HEK293 (cell line): ENCODE measurements around the gene SCN7A.

ENCODE experiments used
- BCL11A ChIP-seq: fragments of 450-650 bp; formaldehyde crosslinking; IDR thresholded peaks from 2 replicates; pipeline ENCODE4 v1.5.1; 2016; ENCODE audit warnings: low read depth, missing biosample characterization, missing genetic modification characterization
- GLI4 ChIP-seq: fragments of 450-650 bp; formaldehyde crosslinking; IDR thresholded peaks from 2 replicates; pipeline ENCODE4 v1.5.1; 2016; ENCODE audit warnings: missing biosample characterization, missing genetic modification characterization
- KLF8 ChIP-seq: fragments of 450-650 bp; formaldehyde crosslinking; IDR thresholded peaks from 2 replicates; pipeline ENCODE4 v1.5.1; 2016; ENCODE audit warnings: missing biosample characterization, missing genetic modification characterization
- MEIS1 ChIP-seq: sonication (generic); formaldehyde crosslinking; IDR thresholded peaks from 2 replicates; pipeline ENCODE4 v1.8.1; 2022; ENCODE audit warnings: missing genetic modification reagents, mild to moderate bottlenecking, borderline replicate concordance
- SETDB1 ChIP-seq: IDR thresholded peaks from one replicate; pipeline ENCODE4 v1.6.1; 2017; ENCODE audit warnings: mild to moderate bottlenecking, low read length, moderate library complexity, mixed read lengths; ENCODE audit not compliant: insufficient read length
- SP7 ChIP-seq: fragments of 450-650 bp; formaldehyde crosslinking; IDR thresholded peaks from 2 replicates; pipeline ENCODE4 v1.5.1; 2016; ENCODE audit warnings: missing biosample characterization, missing genetic modification characterization
- YY1 ChIP-seq: fragments of 450-650 bp; formaldehyde crosslinking; IDR thresholded peaks from 2 replicates; pipeline ENCODE4 v1.5.1; 2018; ENCODE audit warnings: missing biosample characterization, missing genetic modification characterization
- ZFP41 ChIP-seq: fragments of 450-650 bp; formaldehyde crosslinking; IDR thresholded peaks from 2 replicates; pipeline ENCODE4 v1.5.1; 2016; ENCODE audit warnings: missing biosample characterization, missing genetic modification characterization, borderline replicate concordance
- ZNF596 ChIP-seq: fragments of 450-650 bp; IDR thresholded peaks from 2 replicates; pipeline ENCODE4 v1.5.0; 2018; ENCODE audit warnings: missing biosample characterization, mild to moderate bottlenecking, missing genetic modification characterization, moderate library complexity
- ZNF670 ChIP-seq: fragments of 450-650 bp; formaldehyde crosslinking; IDR thresholded peaks from 2 replicates; pipeline ENCODE4 v1.5.1; 2016; ENCODE audit warnings: missing biosample characterization, missing genetic modification characterization, low read depth
- TF ChIP-seq, protein P1 (sequence below): fragments of 450-650 bp; formaldehyde crosslinking; IDR thresholded peaks from 2 replicates; pipeline ENCODE4 v1.5.1; 2016; ENCODE audit warnings: missing biosample characterization, missing genetic modification characterization
- TF ChIP-seq, protein P2 (sequence below): fragments of 450-650 bp; formaldehyde crosslinking; IDR thresholded peaks from 2 replicates; pipeline ENCODE4 v1.5.1; 2016; ENCODE audit warnings: missing biosample characterization, missing genetic modification characterization
- TF ChIP-seq, protein P3 (sequence below): fragments of 450-650 bp; formaldehyde crosslinking; IDR thresholded peaks from 2 replicates; pipeline ENCODE4 v1.5.1; 2016; ENCODE audit warnings: missing biosample characterization, missing genetic modification characterization
- TF ChIP-seq, protein P4 (sequence below): fragments of 450-650 bp; formaldehyde crosslinking; IDR thresholded peaks from 2 replicates; pipeline ENCODE4 v1.5.1; 2016; ENCODE audit warnings: missing biosample characterization, missing genetic modification characterization

DNA sequence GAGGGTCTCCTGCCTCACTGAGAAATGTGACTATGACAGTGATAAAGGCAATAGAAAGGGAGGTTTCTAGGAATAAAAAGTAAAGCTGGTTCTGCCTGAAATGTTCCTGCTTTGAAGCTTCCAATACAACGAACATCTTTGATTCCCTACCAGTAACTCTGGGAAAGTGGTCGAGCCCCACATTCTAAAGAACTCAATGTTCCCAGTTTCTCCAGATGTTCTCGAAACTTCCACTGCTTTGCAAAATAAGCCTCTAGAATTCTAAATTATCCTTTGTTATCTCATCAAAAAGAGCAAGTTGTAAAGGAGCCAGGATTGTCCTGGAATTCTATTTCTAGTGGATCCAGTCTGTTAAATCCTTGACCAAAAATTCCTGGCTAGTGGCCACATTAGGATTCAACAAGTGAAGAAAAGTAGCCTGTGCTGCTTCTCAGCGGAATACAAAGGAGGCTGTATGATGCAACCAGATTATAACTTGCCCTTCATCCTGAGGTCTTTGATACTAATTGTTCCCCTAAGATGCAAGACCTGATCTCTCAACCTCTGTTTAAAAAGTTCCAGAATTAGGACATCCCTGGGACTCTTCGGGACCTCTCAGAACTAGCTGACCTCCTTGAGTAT is 8.4 kb downstream of the SCN7A start:
- TF ChIP-seq GLI4 (no peak), ZNF670 (tag by site-specific recombination) (no peak), ZFP41 (tag by site-specific recombination) (no peak), KLF8 (tag by site-specific recombination) (no peak), SETDB1 (no peak), SP7 (no peak), BCL11A (tag by site-specific recombination) (no peak), YY1 (tag by site-specific recombination) (no peak), ZNF596 (no peak), MEIS1 (CRISPR knock-in tag) (no peak)
- TF ChIP-seq, protein P1, sequence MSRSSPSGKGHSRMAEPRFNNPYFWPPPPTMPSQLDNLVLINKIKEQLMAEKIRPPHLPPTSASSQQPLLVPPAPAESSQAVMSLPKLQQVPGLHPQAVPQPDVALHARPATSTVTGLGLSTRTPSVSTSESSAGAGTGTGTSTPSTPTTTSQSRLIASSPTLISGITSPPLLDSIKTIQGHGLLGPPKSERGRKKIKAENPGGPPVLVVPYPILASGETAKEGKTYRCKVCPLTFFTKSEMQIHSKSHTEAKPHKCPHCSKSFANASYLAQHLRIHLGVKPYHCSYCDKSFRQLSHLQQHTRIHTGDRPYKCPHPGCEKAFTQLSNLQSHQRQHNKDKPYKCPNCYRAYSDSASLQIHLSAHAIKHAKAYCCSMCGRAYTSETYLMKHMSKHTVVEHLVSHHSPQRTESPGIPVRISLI (tag by site-specific recombination) = no peak
- TF ChIP-seq, protein P2, sequence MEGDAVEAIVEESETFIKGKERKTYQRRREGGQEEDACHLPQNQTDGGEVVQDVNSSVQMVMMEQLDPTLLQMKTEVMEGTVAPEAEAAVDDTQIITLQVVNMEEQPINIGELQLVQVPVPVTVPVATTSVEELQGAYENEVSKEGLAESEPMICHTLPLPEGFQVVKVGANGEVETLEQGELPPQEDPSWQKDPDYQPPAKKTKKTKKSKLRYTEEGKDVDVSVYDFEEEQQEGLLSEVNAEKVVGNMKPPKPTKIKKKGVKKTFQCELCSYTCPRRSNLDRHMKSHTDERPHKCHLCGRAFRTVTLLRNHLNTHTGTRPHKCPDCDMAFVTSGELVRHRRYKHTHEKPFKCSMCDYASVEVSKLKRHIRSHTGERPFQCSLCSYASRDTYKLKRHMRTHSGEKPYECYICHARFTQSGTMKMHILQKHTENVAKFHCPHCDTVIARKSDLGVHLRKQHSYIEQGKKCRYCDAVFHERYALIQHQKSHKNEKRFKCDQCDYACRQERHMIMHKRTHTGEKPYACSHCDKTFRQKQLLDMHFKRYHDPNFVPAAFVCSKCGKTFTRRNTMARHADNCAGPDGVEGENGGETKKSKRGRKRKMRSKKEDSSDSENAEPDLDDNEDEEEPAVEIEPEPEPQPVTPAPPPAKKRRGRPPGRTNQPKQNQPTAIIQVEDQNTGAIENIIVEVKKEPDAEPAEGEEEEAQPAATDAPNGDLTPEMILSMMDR (tag by site-specific recombination) = no peak
- TF ChIP-seq, protein P3, sequence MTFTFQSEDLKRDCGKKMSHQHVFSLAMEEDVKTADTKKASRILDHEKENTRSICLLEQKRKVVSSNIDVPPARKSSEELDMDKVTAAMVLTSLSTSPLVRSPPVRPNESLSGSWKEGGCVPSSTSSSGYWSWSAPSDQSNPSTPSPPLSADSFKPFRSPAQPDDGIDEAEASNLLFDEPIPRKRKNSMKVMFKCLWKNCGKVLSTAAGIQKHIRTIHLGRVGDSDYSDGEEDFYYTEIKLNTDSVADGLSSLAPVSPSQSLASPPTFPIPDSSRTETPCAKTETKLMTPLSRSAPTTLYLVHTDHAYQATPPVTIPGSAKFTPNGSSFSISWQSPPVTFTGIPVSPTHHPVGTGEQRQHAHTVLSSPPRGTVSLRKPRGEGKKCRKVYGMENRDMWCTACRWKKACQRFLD = no peak
- TF ChIP-seq, protein P4, sequence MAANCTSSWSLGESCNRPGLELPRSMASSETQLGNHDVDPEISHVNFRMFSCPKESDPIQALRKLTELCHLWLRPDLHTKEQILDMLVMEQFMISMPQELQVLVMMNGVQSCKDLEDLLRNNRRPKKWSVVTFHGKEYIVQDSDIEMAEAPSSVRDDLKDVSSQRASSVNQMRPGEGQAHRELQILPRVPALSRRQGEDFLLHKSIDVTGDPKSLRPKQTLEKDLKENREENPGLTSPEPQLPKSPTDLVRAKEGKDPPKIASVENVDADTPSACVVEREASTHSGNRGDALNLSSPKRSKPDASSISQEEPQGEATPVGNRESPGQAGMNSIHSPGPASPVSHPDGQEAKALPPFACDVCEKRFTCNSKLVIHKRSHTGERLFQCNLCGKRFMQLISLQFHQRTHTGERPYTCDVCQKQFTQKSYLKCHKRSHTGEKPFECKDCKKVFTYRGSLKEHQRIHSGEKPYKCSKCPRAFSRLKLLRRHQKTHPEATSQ (tag by site-specific recombination) = no peak
